ENCODE results near the gene ZYG11B.
"Not testable (repeated sequence)": the region's sequence is repeated elsewhere in the genome, so short reads cannot be mapped to it uniquely, and the experiment has no call there.

The ZYG11B gene

GRCh38 chr1:52726265-52727113 is at the start of gene ZYG11B:
TSS of gene ZYG11B (plus strand) at chr1:52726453. CDS start at chr1:52726654, 201 bp downstream.
- peak; percentile 94 for DNase-seq

GRCh38 chr1:52677076-52677806 is 49.0 kb upstream of the ZYG11B start:
- no peak for DNase-seq

GRCh38 chr1:52679048-52679447 is 47.2 kb upstream of the ZYG11B start:
- DNase-seq = no peak

GRCh38 chr1:52679498-52679897 is 46.8 kb upstream of the ZYG11B start:
- no peak for DNase-seq

DNA sequence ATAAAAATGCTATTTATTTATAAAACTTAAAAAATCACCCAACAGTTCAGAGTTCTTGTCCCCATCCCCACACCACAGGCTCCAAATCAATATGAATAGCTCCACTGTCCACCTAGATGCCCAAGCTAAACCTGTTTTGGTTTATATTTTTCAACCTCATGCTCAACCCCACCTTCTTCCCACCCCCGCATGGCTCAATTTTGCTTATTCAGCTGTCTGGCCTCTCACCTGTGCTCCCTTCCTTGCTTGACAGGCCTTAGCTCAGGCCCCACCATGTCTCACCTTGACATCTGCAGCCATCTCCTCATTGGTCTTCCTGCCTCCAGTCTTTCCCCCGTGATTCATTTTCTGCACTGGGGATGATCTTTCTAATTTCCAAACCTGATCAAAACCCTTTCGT is 45.9 kb upstream of the ZYG11B start:
- DNase-seq = no peak

GRCh38 chr1:52681136-52681535 is 45.1 kb upstream of the ZYG11B start:
- DNase-seq = no peak

- DNase-seq = no peak
Observed at GRCh38 chr1:52683367-52683940, 42.8 kb upstream of the ZYG11B start.

- DNase-seq = no peak
Observed at GRCh38 chr1:52684545-52684944, 41.7 kb upstream of the ZYG11B start.

- DNase-seq = peak; percentile 83
Observed at GRCh38 chr1:52686261-52686751, 39.9 kb upstream of the ZYG11B start.

- no peak for DNase-seq
Observed at GRCh38 chr1:52686830-52687229, 39.4 kb upstream of the ZYG11B start.

DNA sequence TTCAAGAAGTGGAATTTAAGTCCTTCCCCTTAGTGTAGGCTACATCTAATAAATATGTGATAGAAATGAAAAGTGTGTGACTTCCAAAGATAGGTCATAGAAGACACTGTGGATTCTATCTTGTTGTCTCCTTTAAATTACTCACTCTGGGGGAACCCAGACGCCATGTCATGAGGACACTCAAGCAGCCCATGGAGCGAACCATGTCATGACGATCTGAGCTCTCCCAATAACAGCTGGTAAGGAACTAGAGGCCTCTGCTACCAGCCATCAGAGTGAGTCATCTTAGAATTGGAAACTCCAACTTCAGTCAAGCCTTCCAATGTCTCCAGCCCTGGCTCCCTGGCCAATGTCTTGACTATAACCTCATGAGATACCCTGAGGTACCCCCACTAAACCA is 34.4 kb upstream of the ZYG11B start:
- no peak for DNase-seq

DNA sequence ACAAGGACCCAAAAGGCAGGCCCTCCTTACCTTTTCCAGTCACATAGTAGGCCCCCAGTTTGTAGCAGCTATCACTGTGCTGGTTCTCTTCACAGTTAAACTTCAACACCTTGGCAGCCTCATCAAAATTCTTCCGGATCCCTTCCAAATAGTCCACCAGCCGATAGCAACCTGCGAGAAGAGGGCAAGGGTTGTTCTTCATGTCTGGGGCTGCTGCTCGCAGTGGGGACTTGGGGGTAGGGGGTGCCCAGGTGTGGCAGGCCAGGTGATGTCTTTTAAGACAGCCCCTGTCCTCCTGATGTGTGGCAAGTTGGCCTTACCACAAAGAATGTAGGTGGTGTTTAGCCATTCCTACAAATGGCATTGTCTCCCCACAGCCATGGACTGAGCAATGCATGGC is 33.6 kb upstream of the ZYG11B start:
- no peak for DNase-seq

DNA sequence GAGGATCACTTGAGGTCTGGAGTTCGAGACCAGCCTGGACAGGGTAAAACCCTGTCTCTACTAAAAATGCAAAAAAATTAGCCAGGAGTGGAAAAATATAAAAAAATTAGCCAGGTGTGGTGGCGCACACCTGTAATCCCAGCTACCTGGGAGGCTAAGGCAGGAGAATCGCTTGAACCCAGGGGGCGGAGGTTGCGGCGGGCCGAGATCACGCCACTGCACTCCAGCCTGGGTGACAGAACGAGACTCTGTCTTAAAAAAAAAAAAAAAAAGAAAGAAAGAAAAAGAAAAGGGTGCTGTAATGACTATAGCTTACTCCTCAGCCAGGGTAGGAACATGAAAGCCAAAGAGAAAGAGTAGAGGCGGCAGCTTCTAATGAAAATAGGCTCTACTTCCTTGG is 32.9 kb upstream of the ZYG11B start:
- not testable (repeated sequence) for DNase-seq

DNA sequence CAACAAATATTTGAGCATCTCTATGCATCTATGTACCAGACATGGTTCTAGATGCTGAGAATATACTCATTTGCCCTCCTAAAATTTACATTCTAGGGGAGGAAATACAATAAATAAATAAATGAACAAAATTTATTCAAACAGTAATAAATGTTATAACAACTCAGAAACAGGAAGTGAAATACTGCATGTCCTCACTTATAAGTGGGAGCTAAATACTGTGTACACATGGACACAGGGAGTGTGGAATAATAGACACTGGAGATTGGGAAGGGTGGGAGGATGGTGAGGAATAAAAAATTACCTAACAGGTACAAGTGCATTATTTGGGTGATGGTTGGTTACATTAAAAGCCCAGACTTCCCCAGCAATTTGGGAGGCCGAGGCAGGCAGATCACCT is 32.4 kb upstream of the ZYG11B start:
- DNase-seq = no peak

- no peak for DNase-seq
Observed at GRCh38 chr1:52695627-52696026, 30.6 kb upstream of the ZYG11B start.

DNA sequence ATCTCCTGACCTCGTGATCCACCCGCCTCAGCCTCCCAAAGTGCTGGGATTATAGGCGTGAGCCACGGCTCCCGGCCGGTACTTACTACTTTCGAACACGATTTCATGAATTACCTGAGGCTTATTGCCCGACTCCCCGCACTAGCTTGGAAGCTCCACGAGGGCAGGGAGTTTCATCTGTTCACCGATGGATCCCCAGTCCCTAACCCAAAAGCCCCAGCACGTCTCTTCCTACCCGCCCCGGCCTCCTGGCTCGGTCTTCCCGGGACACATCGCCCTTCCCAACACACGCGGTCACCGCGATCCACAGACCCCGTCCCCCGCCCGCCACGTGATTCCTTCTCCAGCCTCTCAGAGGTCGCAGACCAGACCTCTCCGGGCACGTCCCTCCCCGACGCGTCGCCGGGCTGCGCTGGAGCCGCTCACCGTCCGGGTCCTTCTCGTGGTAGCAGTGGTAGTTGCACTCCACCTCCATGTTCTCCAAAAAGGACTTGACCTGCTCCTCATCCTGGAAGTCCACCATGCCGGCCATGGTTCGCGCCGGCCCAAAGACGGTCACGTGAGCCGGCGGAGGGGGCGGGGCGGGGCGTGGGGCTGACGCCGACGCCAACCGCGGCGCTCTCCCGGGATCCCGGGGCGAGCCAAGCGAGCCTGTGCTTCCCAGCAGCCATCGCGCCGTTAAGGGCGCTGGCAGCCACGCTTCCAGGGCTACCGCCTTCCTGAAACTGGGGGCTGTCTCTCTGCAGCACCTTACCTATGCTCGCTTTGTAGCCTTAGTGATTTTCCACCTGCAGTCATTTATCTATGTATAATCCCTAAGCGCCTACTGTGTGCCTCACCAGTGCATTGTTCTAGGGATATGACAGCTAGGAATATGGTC is 28.2 kb upstream of the ZYG11B start, which contains the start of gene COA7:
TSS of gene COA7 (minus strand) at position 553 of the 880 bp plus-strand sequence. CDS start at position 532, 21 bp downstream.
- DNase-seq = peak; percentile 72

- peak; percentile 88 for DNase-seq
Observed at GRCh38 chr1:52702886-52703787, 23.1 kb upstream of the ZYG11B start.

GRCh38 chr1:52706136-52706670 is 20.1 kb upstream of the ZYG11B start:
- no peak for DNase-seq

GRCh38 chr1:52706941-52707926 is 19.0 kb upstream of the ZYG11B start:
- no peak for DNase-seq

Data from CD4-positive, alpha-beta T cell treated with Interleukin-12 subunit alpha and Interleukin-12 subunit beta, for 1 hour (primary cell).